Measurements from ENCODE around the gene GKN1. TPM values are rescaled to one million over a fixed set of nuclear protein-coding genes. Genes with fewer than 3 reads are reported as not detected.

GKN1 gene
- total and polyA plus RNA-seq, 2 donors (not counting 1 experiment from before 2014, with no cell fraction given), result not detected

DNA sequence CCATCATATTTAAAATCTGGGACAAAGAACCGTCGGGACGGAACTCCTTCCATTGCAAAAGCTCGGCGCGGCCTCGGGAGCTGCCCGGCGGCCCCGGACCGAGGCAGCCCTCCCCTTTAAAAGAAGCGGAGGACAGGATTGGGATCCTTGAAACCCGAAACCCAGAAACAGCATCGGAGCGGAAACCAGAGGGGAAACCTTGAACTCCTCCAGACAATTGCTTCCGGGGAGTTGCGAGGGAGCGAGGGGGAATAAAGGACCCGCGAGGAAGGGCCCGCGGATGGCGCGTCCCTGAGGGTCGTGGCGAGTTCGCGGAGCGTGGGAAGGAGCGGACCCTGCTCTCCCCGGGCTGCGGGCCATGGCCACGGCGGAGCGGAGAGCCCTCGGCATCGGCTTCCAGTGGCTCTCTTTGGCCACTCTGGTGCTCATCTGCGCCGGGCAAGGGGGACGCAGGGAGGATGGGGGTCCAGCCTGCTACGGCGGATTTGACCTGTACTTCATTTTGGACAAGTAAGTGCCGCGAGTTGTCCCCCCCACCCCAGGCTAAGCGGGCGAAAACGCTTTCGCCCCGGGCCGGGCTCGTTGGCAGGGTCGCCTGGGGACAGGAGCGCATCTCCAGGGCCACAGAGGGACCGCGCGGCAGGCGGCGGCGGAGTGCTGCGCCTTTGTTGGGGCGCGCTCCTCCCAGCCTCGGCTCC lies 38.9 kb downstream of the GKN1 start, which contains the start of gene ANTXR1:
Gene ANTXR1, plus strand, starts transcription at position 38 of the 698 bp plus-strand sequence. Its CDS starts 321 bp downstream, at position 359.
- H3K9me3 ChIP-seq (ENCODE audit: control insufficient read depth, insufficient read depth, low read depth, low read length), result no peaks in the 10 kb centered on the region
- peaks cover 30% of the 10 kb centered on the region for H3K79me2 ChIP-seq (ENCODE audit: control insufficient read depth, insufficient read depth, low read length)

DNA sequence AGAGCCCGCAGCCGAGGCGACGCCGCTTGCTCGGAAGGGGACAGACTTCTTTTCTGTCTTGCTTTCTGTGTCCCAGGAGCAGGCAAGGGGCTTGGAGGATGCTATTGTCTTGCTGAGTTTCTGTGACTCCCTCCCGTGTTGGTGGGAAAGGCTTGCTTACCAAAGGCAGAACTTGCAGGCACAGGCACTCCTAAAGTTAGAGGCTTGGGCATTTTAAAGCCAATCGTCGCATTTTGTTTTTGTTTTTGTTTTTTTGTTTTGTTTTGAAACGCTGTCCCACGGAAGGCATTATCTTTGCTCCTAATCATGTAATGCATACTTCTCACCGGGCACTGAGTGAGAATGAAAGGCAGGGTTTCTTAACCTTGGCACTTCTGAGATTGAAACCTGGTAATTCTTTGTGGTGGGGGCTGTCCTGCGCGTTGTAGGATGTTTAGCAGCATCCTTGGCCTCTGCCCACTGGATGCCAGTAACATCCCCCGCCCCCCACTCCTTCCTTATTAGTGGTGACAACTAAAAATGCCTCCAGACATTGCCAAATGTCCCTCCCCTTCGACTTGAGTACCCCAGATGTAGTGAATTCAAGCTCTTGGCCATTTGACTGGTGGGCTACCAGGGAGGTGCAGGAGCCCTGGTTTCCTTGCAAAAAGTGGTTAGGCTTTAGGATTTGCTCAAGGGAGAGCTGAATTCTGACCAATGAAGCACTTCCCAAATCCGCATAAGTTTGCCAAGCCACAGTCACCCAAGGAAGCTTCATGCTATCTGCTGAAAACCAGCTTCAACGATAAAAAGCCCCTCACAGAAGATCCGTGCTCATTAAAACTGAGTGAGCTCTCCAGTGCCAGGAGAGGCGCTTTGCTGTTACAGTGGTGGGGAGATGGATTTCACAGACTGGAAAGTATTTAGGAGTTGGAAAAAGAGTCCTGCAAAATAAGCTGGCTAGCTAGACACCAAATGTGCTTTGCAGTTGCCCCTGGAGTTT lies 39.7 kb downstream of the GKN1 start:
- peaks cover 8% of the 10 kb centered on the region for H3K4me1 ChIP-seq (ENCODE audit: control insufficient read depth, extremely low read depth, insufficient read depth, low read length)
- H3K4me2 ChIP-seq (ENCODE audit: extremely low read depth, insufficient read depth, low read length), result peak overlapping the region; percentile 98
- H3K27ac ChIP-seq (ENCODE audit: insufficient read depth, low read length), result peak overlapping the region; percentile 73
- H3K4me3 ChIP-seq (replicated peaks in 1 of 4; ENCODE audit: control extremely low read depth in 1 of 4, insufficient read depth in 1 of 4, low read depth in 3 of 4, low read length in 4 of 4), result peak overlapping the region; percentile 76 to 97 (median 90)
- peak overlapping the region; percentile 88 for H2AFZ ChIP-seq (ENCODE audit: low read length)
- H3K27me3 ChIP-seq (ENCODE audit: control insufficient read depth, insufficient read depth, low read length), result no peaks in the 10 kb centered on the region
- no peaks in the 10 kb centered on the region for H4K20me1 ChIP-seq (ENCODE audit: control insufficient read depth, extremely low read depth, insufficient read depth, low read length)
- H3K79me2 ChIP-seq (ENCODE audit: control insufficient read depth, insufficient read depth, low read length), result peaks cover 34% of the 10 kb centered on the region
- no peaks in the 10 kb centered on the region for H3K9me3 ChIP-seq (ENCODE audit: control insufficient read depth, insufficient read depth, low read depth, low read length)
- TF ChIP-seq, protein P1, sequence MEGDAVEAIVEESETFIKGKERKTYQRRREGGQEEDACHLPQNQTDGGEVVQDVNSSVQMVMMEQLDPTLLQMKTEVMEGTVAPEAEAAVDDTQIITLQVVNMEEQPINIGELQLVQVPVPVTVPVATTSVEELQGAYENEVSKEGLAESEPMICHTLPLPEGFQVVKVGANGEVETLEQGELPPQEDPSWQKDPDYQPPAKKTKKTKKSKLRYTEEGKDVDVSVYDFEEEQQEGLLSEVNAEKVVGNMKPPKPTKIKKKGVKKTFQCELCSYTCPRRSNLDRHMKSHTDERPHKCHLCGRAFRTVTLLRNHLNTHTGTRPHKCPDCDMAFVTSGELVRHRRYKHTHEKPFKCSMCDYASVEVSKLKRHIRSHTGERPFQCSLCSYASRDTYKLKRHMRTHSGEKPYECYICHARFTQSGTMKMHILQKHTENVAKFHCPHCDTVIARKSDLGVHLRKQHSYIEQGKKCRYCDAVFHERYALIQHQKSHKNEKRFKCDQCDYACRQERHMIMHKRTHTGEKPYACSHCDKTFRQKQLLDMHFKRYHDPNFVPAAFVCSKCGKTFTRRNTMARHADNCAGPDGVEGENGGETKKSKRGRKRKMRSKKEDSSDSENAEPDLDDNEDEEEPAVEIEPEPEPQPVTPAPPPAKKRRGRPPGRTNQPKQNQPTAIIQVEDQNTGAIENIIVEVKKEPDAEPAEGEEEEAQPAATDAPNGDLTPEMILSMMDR (conservative IDR thresholded peaks at IDR 0.05 in 1 of 2, IDR thresholded peaks at IDR 0.05 in 1 of 2; ENCODE audit: low read depth in 1 of 2, low read length in 2 of 2), result peak; percentile 7 to 8
- no peak for TF ChIP-seq EZH2 (IDR thresholded peaks at IDR 0.05; ENCODE audit: low read length, missing control alignments)
- H3K9ac ChIP-seq (ENCODE audit: insufficient read depth, low read length), result peak overlapping the region; percentile 92
- DNase-seq (ENCODE audit: low read depth in 2 of 2), result peak; percentile 39 to 57
- H3K36me3 ChIP-seq (ENCODE audit: control insufficient read depth, insufficient read depth, low read length), result no peaks in the 10 kb centered on the region

More for the DNA sequence above, 38.9 kb downstream of the GKN1 start, which contains the start of gene ANTXR1:
- TF ChIP-seq, protein P1 (conservative IDR thresholded peaks at IDR 0.05 in 1 of 2, IDR thresholded peaks at IDR 0.05 in 1 of 2; ENCODE audit: low read depth in 1 of 2, low read length in 2 of 2), result no peak
- TF ChIP-seq EZH2 (IDR thresholded peaks at IDR 0.05; ENCODE audit: low read length, missing control alignments), result no peak
- Histone ChIP-seq H3K27me3 (ENCODE audit: control insufficient read depth, insufficient read depth, low read length) (no peaks in the 10 kb centered on the region), H3K4me2 (ENCODE audit: extremely low read depth, insufficient read depth, low read length) (peak within 1 kb of the TSS; percentile 98), H3K4me1 (ENCODE audit: control insufficient read depth, extremely low read depth, insufficient read depth, low read length) (peaks cover 8% of the 10 kb centered on the region), H2AFZ (ENCODE audit: low read length) (peak within 1 kb of the TSS; percentile 88), H3K9ac (ENCODE audit: insufficient read depth, low read length) (peak within 1 kb of the TSS; percentile 92), H3K4me3 (replicated peaks in 1 of 4; ENCODE audit: control extremely low read depth in 1 of 4, insufficient read depth in 1 of 4, low read depth in 3 of 4, low read length in 4 of 4) (peak within 1 kb of the TSS; percentile 76 to 97 (median 90)), H3K36me3 (ENCODE audit: control insufficient read depth, insufficient read depth, low read length) (no peaks in the 10 kb centered on the region), H3K27ac (ENCODE audit: insufficient read depth, low read length) (peak within 1 kb of the TSS; percentile 73), H4K20me1 (ENCODE audit: control insufficient read depth, extremely low read depth, insufficient read depth, low read length) (no peaks in the 10 kb centered on the region)
- peak; percentile 80 to 85 for DNase-seq (ENCODE audit: low read depth in 2 of 2)

DNA sequence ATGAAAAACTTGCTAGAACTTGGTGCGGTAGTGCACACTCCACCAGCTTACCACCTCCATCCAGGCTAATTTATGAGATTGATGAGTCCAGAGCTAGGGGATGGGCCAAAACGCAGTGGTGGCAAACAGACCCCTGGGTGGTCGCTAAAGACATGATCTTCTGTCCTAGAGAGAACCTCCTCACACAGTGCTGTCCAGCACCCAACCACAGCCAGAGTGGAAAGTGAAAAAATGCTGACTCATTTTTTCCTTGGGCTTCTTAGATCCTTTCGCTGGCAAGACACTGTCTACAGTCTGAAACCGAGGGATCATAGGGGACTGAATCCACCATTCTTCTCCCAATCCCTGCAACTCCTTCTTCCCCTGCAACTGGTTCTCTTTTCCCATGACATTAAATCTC lies 42.6 kb downstream of the GKN1 start:
- no peak overlapping the region for H2AFZ ChIP-seq (ENCODE audit: low read length)
- no peaks in the 10 kb centered on the region for H3K36me3 ChIP-seq (ENCODE audit: control insufficient read depth, insufficient read depth, low read length)
- no peaks in the 10 kb centered on the region for H3K27me3 ChIP-seq (ENCODE audit: control insufficient read depth, insufficient read depth, low read length)
- TF ChIP-seq, protein P1 (conservative IDR thresholded peaks at IDR 0.05 in 1 of 2, IDR thresholded peaks at IDR 0.05 in 1 of 2; ENCODE audit: low read depth in 1 of 2, low read length in 2 of 2), result no peak
- no peak for TF ChIP-seq EZH2 (IDR thresholded peaks at IDR 0.05; ENCODE audit: low read length, missing control alignments)
- H3K4me2 ChIP-seq (ENCODE audit: extremely low read depth, insufficient read depth, low read length), result peak overlapping the region; percentile 79
- H3K4me1 ChIP-seq (ENCODE audit: control insufficient read depth, extremely low read depth, insufficient read depth, low read length), result peaks cover 9% of the 10 kb centered on the region
- no peaks in the 10 kb centered on the region for H4K20me1 ChIP-seq (ENCODE audit: control insufficient read depth, extremely low read depth, insufficient read depth, low read length)
- no peaks in the 10 kb centered on the region for H3K9me3 ChIP-seq (ENCODE audit: control insufficient read depth, insufficient read depth, low read depth, low read length)
- H3K79me2 ChIP-seq (ENCODE audit: control insufficient read depth, insufficient read depth, low read length), result peaks cover 44% of the 10 kb centered on the region
- H3K9ac ChIP-seq (ENCODE audit: insufficient read depth, low read length), result no peak overlapping the region
- peak overlapping the region; percentile 9 for H3K27ac ChIP-seq (ENCODE audit: insufficient read depth, low read length)
- H3K4me3 ChIP-seq (replicated peaks in 1 of 4; ENCODE audit: control extremely low read depth in 1 of 4, insufficient read depth in 1 of 4, low read depth in 3 of 4, low read length in 4 of 4), result peak overlapping the region in 1 of 4 experiments; percentile 36
- DNase-seq (ENCODE audit: low read depth in 2 of 2), result peak; percentile 57 to 80

Measured in fibroblast of lung (primary cell).